EH (cell line): ENCODE data around the gene PHF14.
A peak's percentile ranks its signal among the peaks of the same experiment; 100 is the strongest.
"Not testable (repeated sequence)": the region's sequence is repeated elsewhere in the genome, so short reads cannot be mapped to it uniquely, and the experiment has no call there.

Source experiments
- DNase-seq: peaks from one replicate; pipeline ENCODE4 v3.0.0-alpha.2; 2015; ENCODE audit warnings: low read depth

The PHF14 gene

DNA sequence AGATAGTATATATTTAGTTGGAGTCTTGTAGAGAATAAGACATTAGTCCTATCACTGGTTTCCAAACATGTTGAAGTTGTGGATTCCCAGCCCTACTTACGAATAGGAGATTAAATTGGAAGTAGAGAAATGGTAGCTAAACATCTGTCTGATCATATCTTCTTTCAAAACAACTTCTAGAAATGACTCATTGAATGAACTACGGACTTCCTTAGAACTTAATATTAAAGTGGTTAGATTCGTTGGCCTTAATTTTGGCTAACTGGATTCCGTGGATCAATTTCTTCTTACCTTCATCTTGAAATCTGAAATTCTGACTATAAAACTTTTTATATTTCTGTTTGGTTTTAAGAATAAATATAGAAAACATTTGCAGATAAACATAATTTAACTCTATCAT lies 3.4 kb downstream of the PHF14 start:
- DNase-seq, result no peak

DNA sequence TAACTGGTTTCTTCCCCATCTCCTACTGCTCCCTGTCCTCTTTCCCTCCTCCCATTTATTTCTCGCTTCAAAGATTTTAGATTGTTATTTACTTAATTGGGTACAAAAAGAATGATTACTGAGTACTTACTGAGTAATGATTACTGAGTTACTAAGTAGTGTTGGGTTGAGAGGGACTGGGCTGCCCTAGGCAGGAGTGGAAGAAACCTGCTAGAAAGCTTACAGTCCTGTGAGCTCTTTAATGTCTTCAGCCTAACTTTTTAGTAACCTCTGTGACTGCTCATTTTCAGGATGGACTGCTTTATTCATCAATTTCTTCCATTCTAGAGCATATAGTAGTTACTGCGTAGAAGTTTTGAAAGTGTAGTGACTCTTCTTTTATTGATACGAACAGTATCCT lies 7.6 kb downstream of the PHF14 start:
- no peak for DNase-seq

DNA sequence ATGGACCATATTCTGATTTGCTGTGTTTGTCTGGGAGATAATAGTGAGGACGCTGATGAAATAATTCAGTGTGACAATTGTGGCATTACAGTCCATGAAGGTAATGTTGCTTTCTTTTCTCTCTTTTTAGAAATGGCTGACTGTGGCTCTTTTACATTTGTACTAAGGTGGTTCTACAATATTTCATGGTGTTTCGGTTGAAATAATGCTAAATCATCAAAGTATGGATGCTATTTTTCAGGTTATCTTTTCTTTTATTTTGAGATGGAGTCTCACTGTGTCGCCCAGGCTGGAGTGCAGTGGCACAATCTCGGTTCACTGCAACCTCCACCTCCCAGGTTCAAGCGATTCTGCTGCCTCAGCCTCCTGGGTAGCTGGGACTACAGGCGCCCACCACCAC lies 17.1 kb downstream of the PHF14 start:
- DNase-seq, result not testable (repeated sequence)

DNA sequence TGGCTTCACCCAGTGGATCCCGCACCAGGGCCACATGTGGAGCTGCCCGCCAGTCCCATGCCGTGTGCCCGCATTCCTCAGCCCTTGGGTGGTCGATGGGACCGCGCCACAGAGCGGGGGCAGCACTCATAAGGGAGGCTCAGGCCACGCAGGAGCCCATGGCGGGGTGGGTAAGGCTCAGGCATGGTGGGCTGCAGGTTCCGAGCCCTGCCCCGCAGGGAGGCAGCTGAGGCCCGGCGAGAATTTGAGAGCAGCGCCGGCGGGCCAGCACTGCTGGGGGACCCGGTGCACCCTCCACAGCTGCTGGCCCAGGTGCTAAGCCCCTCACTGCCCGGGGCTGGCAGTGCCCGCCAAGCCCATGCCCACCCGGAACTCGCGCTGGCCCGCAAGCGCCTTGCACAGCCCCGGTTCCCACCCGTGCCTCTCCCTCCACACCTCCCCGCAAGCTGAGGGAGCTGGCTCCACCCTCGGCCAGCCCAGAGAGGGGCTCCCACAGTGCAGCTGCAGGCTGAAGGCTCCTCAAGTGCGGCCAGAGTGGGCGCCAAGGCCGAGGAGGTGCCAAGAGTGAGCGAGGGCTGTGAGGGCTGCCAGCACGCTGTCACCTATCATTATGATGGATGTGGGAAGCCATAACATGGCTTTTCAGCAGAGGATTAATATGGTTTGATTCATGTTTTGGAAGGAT lies 22.0 kb downstream of the PHF14 start:
- not testable (repeated sequence) for DNase-seq

DNA sequence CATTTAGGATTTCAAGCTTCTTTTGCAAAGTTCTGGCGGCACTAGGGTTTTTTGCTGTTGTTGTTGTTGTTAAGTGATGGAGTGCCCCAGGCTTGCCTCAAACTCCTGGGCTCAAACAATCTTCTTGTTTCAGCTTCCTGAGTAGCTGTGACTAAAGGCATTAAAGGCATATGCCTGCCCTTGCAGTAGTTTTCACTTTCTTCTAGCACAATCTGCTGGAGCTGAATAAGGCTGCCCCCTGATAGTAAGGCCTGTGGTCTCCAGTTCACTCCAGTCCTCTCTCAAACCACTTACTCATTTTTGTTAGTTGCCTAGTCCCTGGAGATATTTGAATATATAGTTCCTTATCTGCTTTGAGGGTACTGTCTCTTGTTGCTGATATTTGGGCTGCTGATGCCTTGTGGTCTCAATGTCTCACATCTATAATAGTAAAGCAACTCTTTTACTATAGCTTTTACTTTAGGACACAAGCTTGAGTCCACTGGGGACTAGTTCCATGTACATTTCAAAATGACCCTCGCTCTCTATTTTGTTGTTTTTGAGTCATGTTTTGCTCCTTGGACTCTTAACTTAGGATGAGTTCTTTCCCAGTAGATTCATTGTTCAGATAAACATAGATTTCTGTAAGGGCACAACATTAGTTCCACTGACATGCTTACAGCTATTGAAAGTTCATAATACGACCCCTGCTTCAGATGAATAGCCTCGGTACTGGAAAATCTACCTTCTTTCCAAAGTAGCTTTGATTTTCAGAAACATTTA lies 25.5 kb downstream of the PHF14 start:
- DNase-seq, result no peak

DNA sequence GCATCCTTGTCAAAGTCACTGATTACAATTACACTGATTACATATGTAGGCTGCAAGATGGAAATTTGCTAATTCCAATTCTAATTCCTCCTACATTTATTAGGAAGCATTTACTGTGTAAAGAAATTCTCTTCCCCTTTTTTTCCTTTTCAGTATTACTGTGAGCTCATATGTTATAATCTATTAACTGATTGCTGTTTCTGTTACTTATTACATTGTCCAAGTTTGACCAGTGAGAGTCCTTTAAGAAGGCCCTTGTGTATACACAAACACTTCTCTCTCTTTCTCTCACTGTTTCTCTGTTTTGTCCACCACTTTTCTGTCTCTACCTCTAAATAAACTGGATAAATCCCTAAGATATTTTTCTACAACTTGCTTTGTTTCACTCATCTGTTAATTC lies 31.5 kb downstream of the PHF14 start:
- no peak for DNase-seq

DNA sequence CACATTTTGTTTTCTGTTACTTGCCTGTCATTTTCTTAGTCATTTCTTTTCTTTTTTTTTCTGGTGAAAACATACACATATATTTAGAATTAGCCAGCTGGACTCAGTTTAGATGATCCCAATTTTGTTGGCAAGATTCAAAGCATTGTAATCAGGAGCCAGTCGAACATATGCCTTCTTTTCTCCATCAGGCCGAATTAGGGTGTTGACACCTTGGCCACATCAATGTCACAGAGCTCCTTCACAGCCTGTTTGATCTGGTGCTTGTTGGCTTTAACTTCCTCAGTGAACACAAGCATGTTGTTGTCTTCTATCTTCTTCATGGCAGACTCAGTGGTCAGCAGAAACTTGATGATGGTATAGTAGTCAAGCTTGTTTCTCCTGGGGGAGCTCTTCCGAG lies 32.6 kb downstream of the PHF14 start:
- no peak for DNase-seq

DNA sequence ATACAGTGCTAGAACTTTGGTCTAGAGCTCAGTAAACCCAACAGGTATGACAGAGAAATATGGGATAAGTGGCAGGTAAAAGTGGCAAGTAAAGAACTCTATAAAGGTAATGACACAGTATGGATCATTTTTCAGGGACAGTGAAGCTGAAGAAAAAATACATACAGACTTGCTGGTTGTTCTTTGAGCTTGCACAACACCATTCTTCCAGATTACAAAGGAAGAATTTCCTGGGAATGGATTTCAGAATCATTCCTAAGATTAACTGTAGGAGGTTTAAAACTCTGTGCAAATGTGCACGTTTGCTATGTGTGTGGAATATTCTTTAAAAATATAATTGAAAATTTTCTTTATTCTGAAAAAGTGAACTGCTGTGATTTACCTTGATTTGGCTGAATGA lies 36.0 kb downstream of the PHF14 start:
- no peak for DNase-seq

DNA sequence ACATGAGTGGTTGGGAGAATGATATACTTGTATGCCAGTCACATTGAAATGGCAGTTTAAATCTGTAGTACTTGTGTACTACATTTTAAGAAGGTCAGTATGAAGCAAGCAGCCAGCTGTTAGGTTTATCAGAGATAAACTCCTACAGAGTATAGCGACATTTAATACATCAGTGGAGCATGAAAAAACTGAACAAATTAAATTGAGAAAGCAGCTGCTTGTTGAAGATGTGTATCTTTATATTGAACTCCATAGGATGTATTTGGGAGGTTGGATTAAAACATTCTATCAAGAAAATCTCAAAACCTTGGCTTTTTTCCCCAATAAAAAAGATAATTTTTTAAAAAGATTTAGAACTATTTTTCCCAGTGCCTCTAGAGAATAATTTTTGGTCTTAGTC lies 47.8 kb downstream of the PHF14 start:
- no peak for DNase-seq

DNA sequence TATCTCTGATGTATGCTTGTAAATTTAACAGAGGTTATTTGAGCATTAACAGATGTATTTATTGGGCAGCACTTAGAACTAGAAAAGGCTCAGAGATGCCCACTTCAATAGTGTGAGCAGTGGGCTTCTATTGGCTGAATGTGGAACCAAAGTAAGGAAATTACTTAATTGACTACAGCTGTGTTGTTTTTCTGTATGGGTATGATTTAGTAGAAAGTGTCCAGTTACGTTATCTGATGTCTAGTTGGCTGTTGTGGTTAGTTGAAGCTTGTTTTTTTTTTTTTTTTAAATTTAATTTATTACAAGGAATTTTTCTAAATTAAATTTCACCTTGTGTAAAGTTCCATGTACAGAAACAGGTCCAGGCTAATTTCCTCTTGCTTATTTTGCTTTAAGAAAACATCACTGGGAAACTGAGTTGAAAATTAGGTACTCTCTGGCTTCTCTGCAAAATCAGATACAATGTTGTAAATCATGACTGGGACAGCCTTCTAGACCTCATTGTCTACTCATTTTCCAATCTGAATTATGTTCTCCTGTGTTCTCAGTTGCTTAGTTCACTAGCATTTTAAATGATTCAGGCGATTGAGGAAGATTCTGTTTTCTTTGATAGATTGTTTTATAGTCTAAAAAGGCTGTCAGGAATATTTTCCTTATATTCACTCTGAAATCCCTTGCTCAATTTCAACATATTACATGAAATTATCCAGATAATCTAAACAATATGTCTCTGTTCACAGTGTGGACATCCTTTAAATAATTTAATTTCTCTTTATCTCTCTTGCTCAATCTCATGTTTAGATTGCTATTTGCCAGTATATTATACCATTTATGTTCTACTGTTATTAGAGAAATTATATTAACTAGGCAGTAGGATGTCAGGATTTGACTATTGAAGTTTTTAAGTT lies 53.0 kb downstream of the PHF14 start:
- DNase-seq, result peak; percentile 11

DNA sequence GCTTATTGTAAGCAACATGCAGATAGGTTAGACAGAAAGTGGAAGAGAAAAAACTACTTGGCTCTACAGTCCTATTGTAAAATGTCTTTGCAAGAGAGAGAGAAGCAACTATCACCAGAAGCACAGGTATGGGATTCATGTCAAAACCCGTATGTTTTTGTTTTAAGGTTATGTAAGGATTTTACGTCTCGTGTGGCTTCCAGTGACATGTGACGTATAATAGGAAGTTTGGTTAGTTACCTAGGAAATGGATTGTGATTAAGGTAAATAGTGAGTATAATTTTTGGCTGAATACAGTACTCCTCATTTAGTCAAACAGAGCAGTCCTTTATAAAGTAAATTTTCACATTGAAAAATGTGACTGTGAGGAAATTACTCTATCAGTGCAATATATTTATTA lies 62.0 kb downstream of the PHF14 start:
- DNase-seq, result no peak

DNA sequence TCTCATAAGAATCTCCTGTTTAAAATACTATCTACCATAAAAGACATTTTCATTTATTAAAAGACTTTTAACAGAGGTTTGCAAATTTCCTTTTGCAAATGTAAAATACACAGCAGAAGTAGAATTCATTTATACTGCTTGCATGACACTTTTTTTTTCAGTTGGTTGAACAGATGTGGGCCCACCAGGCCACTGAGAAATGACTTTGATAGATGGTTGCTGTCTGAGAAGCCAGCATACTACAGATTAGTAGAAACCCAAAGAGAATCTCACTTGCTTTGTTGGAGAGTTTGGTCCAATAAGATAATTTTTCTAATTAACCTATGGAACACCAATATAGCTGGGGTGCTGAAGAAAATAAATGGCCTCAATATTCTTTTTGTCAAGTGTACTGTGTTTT lies 66.3 kb downstream of the PHF14 start:
- no peak for DNase-seq

DNA sequence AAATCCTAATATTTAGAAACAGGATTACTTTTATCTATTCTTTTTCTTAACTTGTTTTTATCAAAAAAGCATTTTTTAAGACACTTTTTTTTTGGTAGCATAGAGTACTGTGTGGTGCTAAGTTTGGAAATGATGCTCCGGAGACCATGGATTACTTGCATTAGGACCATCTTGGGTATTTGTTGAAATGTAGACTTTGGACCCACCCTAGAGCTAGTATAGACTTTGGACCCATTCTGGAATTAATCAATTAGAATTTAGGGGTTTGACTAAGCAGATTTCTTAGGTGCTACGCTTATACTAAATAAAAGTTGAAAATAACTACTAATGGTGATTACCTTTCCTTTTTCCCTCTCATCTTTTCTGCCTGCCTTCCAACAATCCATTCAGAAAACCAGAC lies 80.4 kb downstream of the PHF14 start:
- DNase-seq, result no peak

DNA sequence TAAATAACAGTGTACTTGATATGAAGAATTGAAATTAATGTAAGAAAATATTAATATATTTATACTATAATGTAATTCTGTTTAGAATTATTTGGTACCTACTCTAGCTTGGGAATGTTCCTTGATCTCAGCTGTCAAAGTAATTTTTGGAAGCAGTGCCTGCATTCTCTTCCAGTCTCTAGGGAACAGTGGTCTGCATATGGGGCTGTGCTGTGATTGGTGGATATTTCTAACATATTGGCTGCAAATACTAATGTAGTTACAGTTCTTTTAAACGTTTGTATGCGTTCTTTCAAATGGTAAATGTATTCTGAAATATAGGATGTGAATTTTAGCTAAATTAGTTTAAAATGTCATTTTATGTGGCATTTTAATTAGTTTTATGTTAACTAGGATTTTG lies 87.2 kb downstream of the PHF14 start:
- DNase-seq, result no peak

DNA sequence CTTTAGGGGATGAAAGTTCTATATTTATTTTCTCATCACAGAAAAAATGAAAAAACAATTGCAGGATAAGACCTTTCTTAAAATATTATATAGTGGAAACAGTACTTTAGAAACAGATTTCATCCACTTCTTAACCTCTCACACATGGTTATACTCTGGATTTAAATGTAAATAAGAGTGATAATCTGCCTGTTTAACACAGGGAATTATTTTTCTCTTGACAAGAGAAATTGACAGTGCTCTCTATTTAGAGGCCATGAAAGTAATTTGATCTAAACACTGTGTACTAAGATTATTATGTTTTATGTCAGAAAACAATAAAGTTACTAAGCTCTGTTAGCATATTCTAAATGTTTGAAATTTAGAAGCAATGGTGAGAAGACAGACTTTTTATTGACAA lies 88.4 kb downstream of the PHF14 start:
- no peak for DNase-seq

DNA sequence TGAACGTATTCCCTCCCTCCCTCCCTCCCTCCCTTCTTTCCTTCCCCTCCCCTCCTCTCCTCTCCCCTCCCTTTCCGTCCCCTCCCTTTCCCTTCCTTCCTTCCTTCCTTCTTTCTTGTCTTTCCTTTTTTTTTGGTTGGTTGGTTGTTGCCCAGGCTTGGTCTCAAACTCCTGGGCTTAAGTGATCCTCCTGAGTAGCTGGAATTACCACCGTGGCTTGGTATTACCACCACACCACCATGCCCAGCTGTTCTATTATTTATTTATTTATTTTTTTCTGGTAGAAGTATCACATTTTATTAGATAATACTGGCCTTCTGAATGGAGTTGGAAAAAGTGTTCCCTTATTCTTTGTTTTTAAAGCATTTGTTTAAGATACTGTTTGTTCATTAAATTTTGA lies 95.9 kb downstream of the PHF14 start:
- DNase-seq, result no peak

DNA sequence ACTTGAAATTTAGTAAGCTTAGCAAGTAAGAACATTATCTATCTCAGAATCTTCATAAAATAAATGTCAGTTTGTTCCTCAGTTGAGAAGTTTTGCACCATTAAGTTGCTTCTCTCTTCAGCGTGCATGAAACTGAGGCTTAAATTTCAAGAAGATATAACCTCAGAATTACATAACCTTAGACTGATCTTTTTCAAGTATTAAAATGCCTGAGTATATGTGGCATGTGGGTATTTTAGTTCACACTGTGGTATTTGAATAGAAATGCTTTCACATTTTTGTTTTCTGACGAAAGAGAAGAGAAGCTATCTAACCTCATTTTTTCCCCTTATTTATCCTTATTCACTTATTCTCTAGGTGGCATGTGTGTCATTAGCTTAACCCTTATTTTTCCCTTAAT lies 104.1 kb downstream of the PHF14 start:
- DNase-seq, result peak; percentile 16

DNA sequence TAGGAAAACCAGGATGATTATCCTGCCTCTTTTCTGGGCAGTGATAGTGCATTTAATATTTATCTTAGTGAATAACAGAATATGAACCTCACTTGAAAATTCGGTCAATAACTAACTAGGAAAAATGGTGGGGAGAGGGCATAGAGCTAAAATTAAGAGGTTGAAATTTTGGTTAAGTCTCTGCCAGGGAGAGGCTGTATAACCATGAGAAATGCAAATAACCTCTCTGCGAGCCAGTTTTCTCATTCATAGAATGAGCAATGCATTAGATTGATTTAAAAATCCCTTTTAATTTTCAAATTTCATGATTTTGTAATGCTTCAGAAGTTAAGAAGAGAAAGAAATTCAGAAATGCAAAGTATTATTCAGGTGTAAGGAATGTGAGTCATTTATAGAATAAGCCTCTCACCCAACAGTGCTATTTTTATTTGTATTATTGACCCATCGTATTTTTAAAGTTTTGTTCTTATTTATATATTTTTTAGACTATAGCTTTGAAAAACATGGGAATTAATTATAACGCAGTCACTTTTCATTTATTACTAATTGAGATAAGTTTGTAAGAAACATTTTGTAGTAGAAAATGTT lies 104.7 kb downstream of the PHF14 start:
- DNase-seq, result no peak

DNA sequence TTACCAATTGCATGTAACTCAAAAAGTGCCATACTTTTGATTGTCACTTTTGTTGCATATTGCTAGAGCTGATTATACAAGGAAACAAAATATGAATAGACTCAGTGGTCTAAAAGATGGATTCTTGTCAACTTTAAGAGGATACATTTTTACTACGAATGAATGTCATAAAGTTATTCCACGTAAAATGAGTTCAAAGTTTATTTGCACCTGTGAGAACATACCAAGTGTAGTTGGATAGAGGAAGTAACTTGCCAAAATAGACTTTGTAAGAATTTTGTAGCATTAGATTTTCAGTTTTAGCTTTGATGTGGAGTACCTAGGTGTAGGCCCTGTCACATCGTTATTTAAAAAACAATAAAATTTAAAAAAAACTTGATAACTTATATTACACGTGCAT lies 106.2 kb downstream of the PHF14 start:
- no peak for DNase-seq

DNA sequence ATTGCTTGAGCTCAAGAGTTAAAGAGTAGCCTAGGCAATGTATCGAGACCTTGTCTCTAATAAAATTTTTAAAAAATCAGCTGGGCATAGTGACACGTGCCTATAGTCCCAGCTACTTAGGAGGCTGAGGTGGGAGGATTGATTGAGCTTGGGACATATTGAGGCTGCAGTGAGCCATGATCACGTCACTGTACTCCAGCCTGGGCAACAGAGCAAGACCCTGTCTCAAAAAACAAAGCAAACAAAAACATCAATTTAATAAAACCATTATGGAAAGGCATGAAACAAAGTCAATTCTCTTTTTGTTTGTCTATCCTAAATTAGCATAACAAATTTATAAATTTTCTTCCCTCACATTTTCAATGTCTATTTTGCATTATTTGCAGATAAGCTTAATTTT lies 108.4 kb downstream of the PHF14 start:
- no peak for DNase-seq

DNA sequence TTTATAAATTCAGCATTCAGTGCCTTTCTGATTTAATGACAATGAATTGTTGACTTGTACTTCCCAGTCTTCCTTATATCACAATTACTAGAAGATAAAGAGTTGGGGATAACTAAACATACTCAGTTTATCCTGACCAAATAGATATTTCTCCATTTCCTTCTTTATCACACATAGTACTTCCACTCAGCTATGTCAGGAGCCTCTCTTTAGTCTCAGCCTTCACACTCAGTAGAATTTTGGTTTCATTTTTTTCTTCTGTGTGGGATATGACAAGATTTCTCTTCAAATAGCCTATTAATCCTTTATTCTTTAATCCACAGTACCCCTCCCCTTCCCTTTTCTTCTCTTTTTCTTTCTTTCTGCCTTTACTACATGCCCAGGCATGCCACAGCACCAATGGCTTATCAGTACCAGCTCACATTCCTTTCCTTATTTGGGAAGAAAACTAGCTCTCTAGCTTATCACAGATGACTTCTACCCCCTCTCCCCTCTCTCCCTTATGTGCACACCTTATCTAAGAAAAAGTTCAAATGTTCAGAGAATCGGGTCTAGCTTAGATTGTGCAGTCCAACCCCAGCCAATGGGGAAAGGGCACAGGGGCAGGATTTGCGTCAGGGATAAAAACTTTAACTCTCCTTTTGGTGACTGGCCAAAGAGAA lies 109.0 kb downstream of the PHF14 start:
- DNase-seq, result peak; percentile 27

DNA sequence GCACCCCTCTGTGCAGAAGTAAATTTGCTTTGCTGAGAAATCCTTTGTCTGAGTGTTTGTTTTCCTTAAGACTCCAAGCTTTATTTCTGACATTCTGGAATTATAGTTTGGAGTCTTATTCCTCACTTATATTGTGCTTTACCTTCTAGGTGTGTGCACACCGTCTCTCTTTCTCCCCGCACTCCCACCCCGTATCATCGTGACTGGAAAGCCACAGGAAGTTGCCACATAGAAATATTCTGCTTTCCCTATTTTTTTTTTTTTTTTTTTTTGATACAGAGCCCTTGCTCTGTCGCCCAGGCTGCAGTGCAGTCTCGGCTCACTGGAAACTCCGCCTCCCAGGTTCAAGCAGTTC lies 109.5 kb downstream of the PHF14 start:
- no peak for DNase-seq
